ENCODE data around the gene ACIN1. TPM values are rescaled to one million over a fixed set of nuclear protein-coding genes. Genes with fewer than 3 reads are reported as not detected.

The ACIN1 gene
- total and polyA plus RNA-seq, 10 of the 15 experiments (the other 5 are each of a cell fraction or from before 2014, with no cell fraction given): 4.3 to 148 (median 93.4) TPM

GRCh38 chr14:23103581-23103980, 8.6 kb upstream of the ACIN1 start:
- H4K20me1 ChIP-seq (ENCODE audit: control insufficient read depth, insufficient read depth): no peaks in the 10 kb centered on the region; the same call in 1 of the 2 replicates
- H3K36me3 ChIP-seq (ENCODE audit: control insufficient read depth in 2 of 2, insufficient read depth in 2 of 2, low read length in 1 of 2): no peaks in the 10 kb centered on the region
- H3K79me2 ChIP-seq (ENCODE audit: control insufficient read depth, insufficient read depth, low read length): no peaks in the 10 kb centered on the region
- intact Hi-C loops (cut with micrococcal nuclease; ENCODE audit: unreplicated experiment): no loop called here
- TF ChIP-seq CREB1 (IDR thresholded peaks at IDR 0.05; ENCODE audit: low read depth) (no peak), CBFB (IDR thresholded peaks at IDR 0.05; ENCODE audit: low read depth) (no peak), EED (IDR thresholded peaks at IDR 0.05; ENCODE audit: low read depth) (no peak)
- TF ChIP-seq, protein P1, sequence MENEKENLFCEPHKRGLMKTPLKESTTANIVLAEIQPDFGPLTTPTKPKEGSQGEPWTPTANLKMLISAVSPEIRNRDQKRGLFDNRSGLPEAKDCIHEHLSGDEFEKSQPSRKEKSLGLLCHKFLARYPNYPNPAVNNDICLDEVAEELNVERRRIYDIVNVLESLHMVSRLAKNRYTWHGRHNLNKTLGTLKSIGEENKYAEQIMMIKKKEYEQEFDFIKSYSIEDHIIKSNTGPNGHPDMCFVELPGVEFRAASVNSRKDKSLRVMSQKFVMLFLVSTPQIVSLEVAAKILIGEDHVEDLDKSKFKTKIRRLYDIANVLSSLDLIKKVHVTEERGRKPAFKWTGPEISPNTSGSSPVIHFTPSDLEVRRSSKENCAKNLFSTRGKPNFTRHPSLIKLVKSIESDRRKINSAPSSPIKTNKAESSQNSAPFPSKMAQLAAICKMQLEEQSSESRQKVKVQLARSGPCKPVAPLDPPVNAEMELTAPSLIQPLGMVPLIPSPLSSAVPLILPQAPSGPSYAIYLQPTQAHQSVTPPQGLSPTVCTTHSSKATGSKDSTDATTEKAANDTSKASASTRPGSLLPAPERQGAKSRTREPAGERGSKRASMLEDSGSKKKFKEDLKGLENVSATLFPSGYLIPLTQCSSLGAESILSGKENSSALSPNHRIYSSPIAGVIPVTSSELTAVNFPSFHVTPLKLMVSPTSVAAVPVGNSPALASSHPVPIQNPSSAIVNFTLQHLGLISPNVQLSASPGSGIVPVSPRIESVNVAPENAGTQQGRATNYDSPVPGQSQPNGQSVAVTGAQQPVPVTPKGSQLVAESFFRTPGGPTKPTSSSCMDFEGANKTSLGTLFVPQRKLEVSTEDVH (IDR thresholded peaks at IDR 0.05; ENCODE audit: low read depth, partially characterized antibody): no peak
- ChIA-PET RAD21 (ENCODE audit: unreplicated experiment) (no interaction called here), POLR2A (no interaction called here), CTCF (interaction anchor here (0.6 to 2.0 kb wide), 3 partner anchors 9 to 55 kb away, joined by 3 to 5 read pairs (median 3); partner anchors contain the start of gene ACIN1), SMC1A (ENCODE audit: uncharacterized antibody, unreplicated experiment) (no interaction called here)
- H2AFZ ChIP-seq (ENCODE audit: control insufficient read depth, low read depth, low read length): no peak overlapping the region
- H3K4me1 ChIP-seq (ENCODE audit: control insufficient read depth, insufficient read depth, low read length): no peaks in the 10 kb centered on the region
- FAIRE-seq (no peak), DNase-seq (ENCODE audit: low read depth, low spot score) (no peak), ATAC-seq (no peak)
- no peaks in the 10 kb centered on the region for H3K9me3 ChIP-seq (replicated peaks; ENCODE audit: control insufficient read depth, insufficient read depth, low read length)
- H3K27me3 ChIP-seq (replicated peaks in 1 of 2; ENCODE audit: control insufficient read depth in 2 of 2, insufficient read depth in 2 of 2, low read length in 1 of 2): no peaks in the 10 kb centered on the region
- no peak overlapping the region for H3K27ac ChIP-seq (ENCODE audit: control insufficient read depth, insufficient read depth)
- in situ Hi-C loops (cut with MboI): no loop called here
- WGBS (ENCODE audit: insufficient coverage, insufficient replicate concordance, low lambda C conversion rate, missing lambda C conversion rate): 91% methylated on average over 4 of the region's 4 CpGs
- H3K4me3 ChIP-seq: no peak overlapping the region
- H3K4me2 ChIP-seq (ENCODE audit: control insufficient read depth, insufficient read depth): no peak overlapping the region
- H3K9ac ChIP-seq (ENCODE audit: control insufficient read depth, insufficient read depth, low read length): no peak overlapping the region
- no TSS peak for BruUV-seq (replicated peaks)

DNA sequence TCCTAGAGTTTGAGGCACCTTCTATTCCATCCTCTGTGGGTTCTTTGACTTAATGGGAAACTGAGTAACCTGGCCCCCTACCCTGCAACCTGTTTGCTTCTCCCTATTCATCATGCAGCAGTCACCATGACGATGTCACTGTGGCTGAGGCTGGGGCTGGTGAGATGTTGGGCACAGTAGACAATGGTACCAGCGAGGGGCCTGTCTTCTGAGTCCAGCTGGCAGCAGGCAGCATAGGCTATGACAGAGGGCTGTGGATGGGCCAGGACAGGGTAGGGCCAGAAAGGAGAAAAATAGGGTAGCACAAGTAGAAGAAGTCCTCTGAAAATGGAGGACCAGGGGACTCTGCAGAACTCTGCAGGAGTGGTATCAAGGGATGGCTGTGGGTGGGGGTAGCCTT, 7.9 kb upstream of the ACIN1 start:
- intact Hi-C loops (cut with micrococcal nuclease; ENCODE audit: unreplicated experiment): no loop called here
- 42% methylated on average over 2 of the region's 2 CpGs for WGBS (ENCODE audit: insufficient coverage, insufficient replicate concordance, low lambda C conversion rate, missing lambda C conversion rate)
- no TSS peak for BruUV-seq (replicated peaks)
- Histone ChIP-seq H3K79me2 (ENCODE audit: control insufficient read depth, insufficient read depth, low read length) (peaks cover 3% of the 10 kb centered on the region), H3K9ac (ENCODE audit: control insufficient read depth, insufficient read depth, low read length) (no peak overlapping the region), H3K9me3 (replicated peaks; ENCODE audit: control insufficient read depth, insufficient read depth, low read length) (no peaks in the 10 kb centered on the region), H3K27ac (ENCODE audit: control insufficient read depth, insufficient read depth) (no peak overlapping the region), H3K27me3 (replicated peaks in 1 of 2; ENCODE audit: control insufficient read depth in 2 of 2, insufficient read depth in 2 of 2, low read length in 1 of 2) (no peaks in the 10 kb centered on the region), H3K4me2 (ENCODE audit: control insufficient read depth, insufficient read depth) (no peak overlapping the region), H3K4me1 (ENCODE audit: control insufficient read depth, insufficient read depth, low read length) (no peaks in the 10 kb centered on the region), H4K20me1 (ENCODE audit: control insufficient read depth, insufficient read depth) (no peaks in the 10 kb centered on the region; the same call in 1 of the 2 replicates), H3K4me3 (no peak overlapping the region), H2AFZ (ENCODE audit: control insufficient read depth, low read depth, low read length) (no peak overlapping the region), H3K36me3 (ENCODE audit: control insufficient read depth in 2 of 2, insufficient read depth in 2 of 2, low read length in 1 of 2) (peaks cover 0 to 6% of the 10 kb centered on the region in 2 experiments; a peak in 1 of 4 replicates)
- FAIRE-seq: no peak
- ChIA-PET RAD21 (ENCODE audit: unreplicated experiment) (interaction anchor here (2.0 kb wide), 1 partner anchor 34 kb away, joined by 6 read pairs; no protein-coding TSS in a partner anchor), CTCF (interaction anchor here (2.0 to 5.8 kb wide), 2 partner anchors 18 to 34 kb away, joined by 5 to 28 read pairs; no protein-coding TSS in a partner anchor), SMC1A (ENCODE audit: uncharacterized antibody, unreplicated experiment) (no interaction called here), POLR2A (no interaction called here)
- no peak; the same call in 2 of the 3 replicates for ATAC-seq
- in situ Hi-C loops (cut with MboI): no loop called here
- TF ChIP-seq ZBTB4 (CRISPR knock-in tag; IDR thresholded peaks at IDR 0.05) (no peak), HSF1 (IDR thresholded peaks at IDR 0.05; ENCODE audit: low read depth, low read length) (no peak), NFXL1 (IDR thresholded peaks at IDR 0.05; ENCODE audit: borderline replicate concordance) (no peak), SUPT20H (IDR thresholded peaks at IDR 0.05; ENCODE audit: borderline replicate concordance, control insufficient read depth, low read depth, low read length) (no peak), HDAC2 (IDR thresholded peaks at IDR 0.05) (no peak), NRF1 (conservative IDR thresholded peaks at IDR 0.05; ENCODE audit: low read depth, low read length) (no peak)
- no peak for DNase-seq (ENCODE audit: low read depth, low spot score)

Data from GM12878 (cell line).